OCI-LY1 (cell line): ENCODE measurements around the gene NODAL.

Experiments used
- EZH2 ChIP-seq: fragments of 200-600 bp; sonication (generic), shearing (Covaris generic); IDR thresholded peaks from 2 replicates; pipeline ENCODE4 v1.8.0; 2017; ENCODE audit warnings: borderline replicate concordance, mixed run types, mild to moderate bottlenecking, antibody characterized with exemption, low read length, moderate library complexity, mixed read lengths
- TF ChIP-seq, protein P1 (sequence below): fragments of 200-600 bp; sonication (generic), shearing (Covaris generic); IDR thresholded peaks from 2 replicates; pipeline ENCODE4 v1.5.1; 2017; ENCODE audit warnings: mild to moderate bottlenecking, antibody characterized with exemption, low read length, moderate library complexity, mixed read lengths

DNA sequence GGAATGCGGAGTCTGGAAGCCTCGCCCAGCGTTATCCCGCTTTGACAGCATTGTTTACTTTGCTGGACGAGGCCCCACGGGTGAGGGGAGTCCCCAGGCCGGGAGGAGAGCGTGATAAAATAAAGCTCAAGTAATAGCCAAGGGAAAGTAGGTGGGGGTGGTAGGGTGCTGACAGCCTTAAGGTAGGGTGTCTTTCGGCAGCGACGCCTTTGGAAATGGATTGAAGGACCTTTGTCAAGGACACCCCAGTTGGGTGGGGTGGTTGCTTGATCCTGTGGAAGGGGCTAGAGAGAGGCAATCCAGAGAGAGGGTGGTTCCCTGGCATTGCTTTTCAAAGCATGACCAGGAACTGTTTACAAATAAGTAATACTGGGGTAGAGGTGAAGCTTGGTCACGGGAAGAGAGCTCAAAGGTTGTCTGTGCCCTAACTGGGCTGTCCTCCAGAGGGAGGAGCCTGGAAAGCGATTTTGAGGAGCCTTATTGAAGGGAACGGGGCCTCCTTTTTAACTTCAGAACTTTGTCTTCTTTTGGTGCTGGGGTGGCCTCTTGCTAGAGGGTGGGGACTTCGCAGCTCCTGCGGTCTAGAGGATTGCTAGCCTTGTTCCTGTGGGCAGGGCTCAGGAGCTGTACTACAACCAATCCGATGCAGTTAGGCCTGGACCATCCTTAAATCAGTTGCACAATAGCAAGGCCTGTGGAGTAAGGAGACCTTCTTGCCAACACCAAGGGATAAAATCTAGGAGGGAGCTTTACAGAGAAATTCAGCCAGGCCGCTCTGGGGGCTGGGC, 36.2 kb downstream of the NODAL start:
- TF ChIP-seq, protein P1, sequence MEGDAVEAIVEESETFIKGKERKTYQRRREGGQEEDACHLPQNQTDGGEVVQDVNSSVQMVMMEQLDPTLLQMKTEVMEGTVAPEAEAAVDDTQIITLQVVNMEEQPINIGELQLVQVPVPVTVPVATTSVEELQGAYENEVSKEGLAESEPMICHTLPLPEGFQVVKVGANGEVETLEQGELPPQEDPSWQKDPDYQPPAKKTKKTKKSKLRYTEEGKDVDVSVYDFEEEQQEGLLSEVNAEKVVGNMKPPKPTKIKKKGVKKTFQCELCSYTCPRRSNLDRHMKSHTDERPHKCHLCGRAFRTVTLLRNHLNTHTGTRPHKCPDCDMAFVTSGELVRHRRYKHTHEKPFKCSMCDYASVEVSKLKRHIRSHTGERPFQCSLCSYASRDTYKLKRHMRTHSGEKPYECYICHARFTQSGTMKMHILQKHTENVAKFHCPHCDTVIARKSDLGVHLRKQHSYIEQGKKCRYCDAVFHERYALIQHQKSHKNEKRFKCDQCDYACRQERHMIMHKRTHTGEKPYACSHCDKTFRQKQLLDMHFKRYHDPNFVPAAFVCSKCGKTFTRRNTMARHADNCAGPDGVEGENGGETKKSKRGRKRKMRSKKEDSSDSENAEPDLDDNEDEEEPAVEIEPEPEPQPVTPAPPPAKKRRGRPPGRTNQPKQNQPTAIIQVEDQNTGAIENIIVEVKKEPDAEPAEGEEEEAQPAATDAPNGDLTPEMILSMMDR = no peak
- TF ChIP-seq EZH2 = no peak
